Body of pancreas (tissue), 4 donors: ENCODE results near the gene SNAPC4. TPM values are rescaled to one million over a fixed set of nuclear protein-coding genes. Genes with fewer than 3 reads are reported as not detected.

ENCODE experiments used
- ATAC-seq: fragments of 150-250 bp; one replicate; pipeline ENCODE4 v1.9.1; 2016
- DNase-seq, 4 donors: peaks; one replicate each; pipeline ENCODE4 v3.0.0-alpha.2; 2019
- H3K27ac ChIP-seq, 4 donors: fragments of 200-600 bp; sonication (generic); 1 replicate in 3 of 4; 2 replicates in 1 of 4; pipeline versions ENCODE4 v1.5.1 to v1.6.1; 2016 to 2019; ENCODE audit warnings: mild to moderate bottlenecking in 1 of 4, mixed read lengths in 1 of 4, moderate library complexity in 1 of 4
- H3K27me3 ChIP-seq, 2 donors: fragments of 200-600 bp; sonication (generic); one replicate each; pipeline ENCODE4 v1.6.0; 2016; ENCODE audit warnings: mild to moderate bottlenecking in 1 of 2
- H3K36me3 ChIP-seq, 2 donors: fragments of 200-600 bp; sonication (generic); replicated peaks in 1 of 2; 2 replicates each; pipeline ENCODE4 v1.5.1; 2016; ENCODE audit warnings: low read depth in 2 of 2; ENCODE audit not compliant: insufficient read depth in 1 of 2
- H3K4me1 ChIP-seq: fragments of 200-600 bp; sonication (generic); one replicate; pipeline ENCODE4 v1.6.0; 2016
- H3K4me3 ChIP-seq, 2 donors: fragments of 200-600 bp; sonication (generic); 1 replicate in 1 of 2; 2 replicates in 1 of 2; pipeline ENCODE4 v1.5.1; 2016 to 2019
- H3K9me3 ChIP-seq, 3 donors: fragments of 200-600 bp; sonication (generic); 1 replicate in 2 of 3; 2 replicates in 1 of 3; pipeline ENCODE4 v1.5.1; 2016
- POLR2A ChIP-seq, 3 donors: fragments of 450-650 bp; IDR thresholded peaks; one replicate each; pipeline ENCODE4 v1.6.1; 2016; ENCODE audit warnings: antibody characterized with exemption in 3 of 3, mild to moderate bottlenecking in 2 of 3
- WGBS, 2 donors: methylation state at CpG; one replicate each; pipeline ENCODE4 v1.1.5; 2017; 5-methylcytosine and 5-hydroxymethylcytosine counted together
- intact Hi-C: fragments of 100-400 bp; cut with DNase I; formaldehyde crosslinking; loops from one replicate; pipeline ENCODE4 v1.15.1; 2023
- total RNA-seq, 2 donors: library from RNA; depleted of rRNA; stranded (reverse); fragments of >200 nt; gene quantifications; one replicate each; pipeline ENCODE4 v1.1.0, GENCODE V29; 2016
- TF ChIP-seq, protein P1 (sequence below), 7 experiments: fragments of 450-650 bp in 4 of 7; fragments of 200-600 bp in 3 of 7; sonication (generic) in 3 of 7; IDR thresholded peaks; one replicate each; pipeline ENCODE4 v1.5.1; 2016 to 2019; ENCODE audit warnings: antibody characterized with exemption in 7 of 7

The SNAPC4 gene
- total RNA-seq, 2 donors from 2014 or later = 8.8 to 19.1 TPM

DNA sequence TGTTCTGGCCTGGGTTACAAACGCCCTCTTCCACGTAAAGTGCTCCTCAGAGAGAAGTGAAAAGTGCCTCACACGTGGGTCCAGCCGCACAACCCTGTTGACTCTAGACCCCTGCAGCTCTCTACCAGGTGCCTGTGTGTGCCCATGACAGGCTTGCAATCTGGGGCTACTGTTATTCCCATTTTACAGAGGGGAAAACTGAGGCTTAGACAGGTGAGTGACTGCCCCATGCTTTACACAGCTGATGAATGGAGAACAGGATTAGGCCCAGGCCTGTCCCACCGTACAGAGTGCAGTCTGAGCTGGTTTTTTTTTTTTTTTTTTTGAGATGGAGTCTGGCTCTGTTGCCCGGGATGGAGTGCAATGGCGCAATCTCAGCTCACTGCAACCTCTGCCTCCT lies 45.8 kb upstream of the SNAPC4 start:
- H3K4me1 ChIP-seq = no peaks in the 10 kb centered on the region
- H3K36me3 ChIP-seq = peaks cover 10 to 53% of the 10 kb centered on the region in 2 donors
- TF ChIP-seq, protein P1, sequence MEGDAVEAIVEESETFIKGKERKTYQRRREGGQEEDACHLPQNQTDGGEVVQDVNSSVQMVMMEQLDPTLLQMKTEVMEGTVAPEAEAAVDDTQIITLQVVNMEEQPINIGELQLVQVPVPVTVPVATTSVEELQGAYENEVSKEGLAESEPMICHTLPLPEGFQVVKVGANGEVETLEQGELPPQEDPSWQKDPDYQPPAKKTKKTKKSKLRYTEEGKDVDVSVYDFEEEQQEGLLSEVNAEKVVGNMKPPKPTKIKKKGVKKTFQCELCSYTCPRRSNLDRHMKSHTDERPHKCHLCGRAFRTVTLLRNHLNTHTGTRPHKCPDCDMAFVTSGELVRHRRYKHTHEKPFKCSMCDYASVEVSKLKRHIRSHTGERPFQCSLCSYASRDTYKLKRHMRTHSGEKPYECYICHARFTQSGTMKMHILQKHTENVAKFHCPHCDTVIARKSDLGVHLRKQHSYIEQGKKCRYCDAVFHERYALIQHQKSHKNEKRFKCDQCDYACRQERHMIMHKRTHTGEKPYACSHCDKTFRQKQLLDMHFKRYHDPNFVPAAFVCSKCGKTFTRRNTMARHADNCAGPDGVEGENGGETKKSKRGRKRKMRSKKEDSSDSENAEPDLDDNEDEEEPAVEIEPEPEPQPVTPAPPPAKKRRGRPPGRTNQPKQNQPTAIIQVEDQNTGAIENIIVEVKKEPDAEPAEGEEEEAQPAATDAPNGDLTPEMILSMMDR (IDR thresholded peaks at IDR 0.05) = no peak
- no peak for TF ChIP-seq POLR2A (IDR thresholded peaks at IDR 0.05)
- H3K27me3 ChIP-seq = no peaks in the 10 kb centered on the region
- 86 to 97% methylated on average over 7 of the region's 7 CpGs for WGBS, 2 donors
- no peaks in the 10 kb centered on the region for H3K9me3 ChIP-seq
- H3K4me3 ChIP-seq = no peak overlapping the region
- no peak for ATAC-seq
- H3K27ac ChIP-seq = no peak overlapping the region
- intact Hi-C loops = no loop called here
- DNase-seq = no peak

DNA sequence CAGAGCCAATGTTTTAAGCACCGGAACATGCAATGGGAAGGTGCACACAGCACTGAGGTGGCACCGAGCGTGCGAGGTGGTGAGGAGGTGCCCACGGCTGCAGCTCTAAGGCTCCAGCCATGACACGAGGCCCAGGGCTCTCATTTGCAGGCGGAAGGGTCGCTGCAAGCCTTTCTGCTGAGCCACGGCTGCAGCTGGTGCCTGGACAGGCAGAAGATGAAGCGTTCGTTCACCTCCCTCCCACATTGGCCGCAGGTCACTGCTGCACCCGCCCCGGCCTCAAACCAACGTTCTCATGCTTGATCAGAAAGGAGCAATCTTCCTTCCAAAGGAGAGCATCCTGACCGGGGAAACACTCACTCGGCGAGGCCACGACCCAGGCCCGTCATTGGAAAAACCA lies 44.1 kb upstream of the SNAPC4 start:
- DNase-seq (no peak), ATAC-seq (no peak)
- H3K9me3 ChIP-seq = no peaks in the 10 kb centered on the region
- 90 to 95% methylated on average over 19 to 20 of the region's 20 CpGs for WGBS, 2 donors
- H3K27ac ChIP-seq = no peak overlapping the region
- intact Hi-C loops = no loop called here
- peaks cover 7 to 43% of the 10 kb centered on the region in 2 donors for H3K36me3 ChIP-seq
- H3K4me3 ChIP-seq = no peak overlapping the region
- no peaks in the 10 kb centered on the region for H3K27me3 ChIP-seq
- TF ChIP-seq, protein P1 (IDR thresholded peaks at IDR 0.05) = no peak
- no peak for TF ChIP-seq POLR2A (IDR thresholded peaks at IDR 0.05)
- H3K4me1 ChIP-seq = peaks cover 5% of the 10 kb centered on the region

DNA sequence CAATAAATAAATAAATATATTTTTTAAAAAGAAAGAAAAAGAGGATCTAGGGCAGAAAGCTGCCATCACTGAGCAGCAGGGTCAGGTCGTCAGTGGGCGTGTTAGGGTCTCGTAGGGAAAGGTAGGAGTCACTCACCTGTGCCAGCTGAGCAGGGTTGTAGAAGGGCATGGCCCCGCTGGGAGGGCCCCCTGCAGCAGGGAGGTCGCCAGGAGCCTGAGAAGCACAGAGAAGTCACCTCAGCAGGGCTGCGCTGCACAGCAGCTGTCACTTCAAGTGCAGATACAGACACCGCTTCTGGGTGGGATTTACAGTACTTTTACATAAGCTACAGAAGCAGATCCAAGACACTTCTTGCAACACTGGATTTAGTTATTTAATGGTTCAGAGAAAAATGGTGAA lies 43.7 kb upstream of the SNAPC4 start:
- no peaks in the 10 kb centered on the region for H3K27me3 ChIP-seq
- peaks cover 6% of the 10 kb centered on the region for H3K4me1 ChIP-seq
- H3K27ac ChIP-seq = no peak overlapping the region
- DNase-seq (no peak), ATAC-seq (no peak)
- intact Hi-C loops = no loop called here
- TF ChIP-seq, protein P1 (IDR thresholded peaks at IDR 0.05) = no peak
- no peak for TF ChIP-seq POLR2A (IDR thresholded peaks at IDR 0.05)
- no peaks in the 10 kb centered on the region for H3K9me3 ChIP-seq
- 93 to 95% methylated on average over 7 of the region's 7 CpGs for WGBS, 2 donors
- H3K36me3 ChIP-seq = peaks cover 7 to 43% of the 10 kb centered on the region in 2 donors
- no peak overlapping the region for H3K4me3 ChIP-seq

DNA sequence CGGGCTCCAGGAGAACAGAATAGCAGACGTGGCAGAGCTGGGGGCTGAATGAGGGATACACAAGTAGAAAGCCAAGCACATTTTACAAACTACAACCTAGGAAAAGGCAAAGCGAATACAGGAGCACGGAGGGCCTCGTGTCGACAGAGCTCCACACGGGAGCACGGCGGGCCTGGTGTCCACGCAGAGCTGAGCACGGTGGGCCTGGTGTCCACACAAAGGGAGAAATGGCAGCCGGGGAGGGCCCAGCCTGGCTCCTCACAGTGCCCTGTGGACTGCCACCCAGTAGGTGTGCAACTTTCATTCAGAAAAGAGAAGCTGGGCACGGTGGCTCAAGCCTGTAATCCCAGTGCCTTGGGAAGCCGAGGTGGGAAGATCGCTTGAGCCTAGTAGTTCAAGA lies 43.1 kb upstream of the SNAPC4 start:
- no peak overlapping the region for H3K4me3 ChIP-seq
- whole genome bisulfite sequencing, 2 donors = 90 to 93% methylated on average over 13 to 15 of the region's 15 CpGs
- DNase-seq (no peak), ATAC-seq (no peak)
- no peaks in the 10 kb centered on the region for H3K9me3 ChIP-seq
- intact Hi-C loops = no loop called here
- H3K36me3 ChIP-seq = peaks cover 7 to 42% of the 10 kb centered on the region in 2 donors
- no peak overlapping the region for H3K27ac ChIP-seq
- TF ChIP-seq, protein P1 (IDR thresholded peaks at IDR 0.05) = no peak
- TF ChIP-seq POLR2A (IDR thresholded peaks at IDR 0.05) = no peak
- no peaks in the 10 kb centered on the region for H3K27me3 ChIP-seq
- H3K4me1 ChIP-seq = peaks cover 12% of the 10 kb centered on the region

DNA sequence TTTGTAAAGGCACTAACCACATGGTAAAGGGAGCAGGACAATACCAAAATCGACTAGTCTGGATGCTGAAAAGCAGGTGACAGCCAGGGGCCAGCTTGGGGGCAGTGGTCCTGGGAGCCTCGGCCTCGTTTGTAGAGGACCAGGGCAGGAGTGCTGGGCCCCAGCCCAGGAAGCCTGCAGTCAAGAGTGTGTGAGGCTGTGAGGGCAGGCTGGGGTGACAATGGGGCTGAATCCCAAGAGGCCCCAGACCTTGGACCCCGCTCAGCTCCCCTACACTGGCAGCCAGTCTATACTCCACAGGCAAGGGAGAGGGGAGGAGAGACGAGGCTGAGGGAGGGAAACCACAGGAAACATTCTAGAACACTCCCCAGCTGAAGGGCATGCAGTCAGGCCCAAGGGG lies 42.3 kb upstream of the SNAPC4 start:
- no peak for ATAC-seq
- Histone ChIP-seq H3K27me3 (no peaks in the 10 kb centered on the region), H3K36me3 (peaks cover 6 to 35% of the 10 kb centered on the region in 2 donors), H3K4me3 (no peak overlapping the region), H3K9me3 (no peaks in the 10 kb centered on the region), H3K27ac (no peak overlapping the region), H3K4me1 (peaks cover 21% of the 10 kb centered on the region)
- 79 to 89% methylated on average over 4 to 5 of the region's 5 CpGs for WGBS, 2 donors
- no peak for TF ChIP-seq POLR2A (IDR thresholded peaks at IDR 0.05)
- TF ChIP-seq, protein P1 (IDR thresholded peaks at IDR 0.05) = no peak
- no peak for DNase-seq
- intact Hi-C loops = no loop called here
